ENCODE results near the gene SELE.
"Not testable (repeated sequence)": the region's sequence is repeated elsewhere in the genome, so short reads cannot be mapped to it uniquely, and the experiment has no call there.

SELE gene

GRCh38 chr1:169723763-169724162, 10.1 kb downstream of the SELE start:
- DNase-seq, result no peak

- DNase-seq, result no peak
These were observed 11.1 kb downstream of the SELE start for GRCh38 chr1:169722779-169723178.

- not testable (repeated sequence) for DNase-seq
These were observed 18.8 kb downstream of the SELE start for GRCh38 chr1:169715100-169715499.

DNA sequence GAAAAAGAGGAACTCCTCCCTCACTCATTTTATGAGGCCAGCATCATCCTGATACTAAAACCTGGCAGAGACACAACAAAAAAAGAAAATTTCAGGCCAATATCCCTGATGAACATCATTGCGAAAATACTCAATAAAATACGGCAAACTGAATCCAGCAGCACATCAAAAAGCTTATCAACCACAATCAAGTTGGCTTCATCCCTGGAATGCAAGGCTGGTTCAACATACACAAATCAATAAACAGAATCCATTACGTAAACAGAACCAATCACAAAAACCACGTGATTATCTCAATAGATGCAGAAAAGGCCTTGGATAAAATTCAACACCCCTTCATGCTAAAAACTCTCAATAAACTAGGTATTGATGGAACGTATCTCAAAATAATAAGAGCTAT, 20.8 kb downstream of the SELE start:
- not testable (repeated sequence) for DNase-seq

GRCh38 chr1:169712309-169712631, 21.6 kb downstream of the SELE start:
- no peak for DNase-seq

DNA sequence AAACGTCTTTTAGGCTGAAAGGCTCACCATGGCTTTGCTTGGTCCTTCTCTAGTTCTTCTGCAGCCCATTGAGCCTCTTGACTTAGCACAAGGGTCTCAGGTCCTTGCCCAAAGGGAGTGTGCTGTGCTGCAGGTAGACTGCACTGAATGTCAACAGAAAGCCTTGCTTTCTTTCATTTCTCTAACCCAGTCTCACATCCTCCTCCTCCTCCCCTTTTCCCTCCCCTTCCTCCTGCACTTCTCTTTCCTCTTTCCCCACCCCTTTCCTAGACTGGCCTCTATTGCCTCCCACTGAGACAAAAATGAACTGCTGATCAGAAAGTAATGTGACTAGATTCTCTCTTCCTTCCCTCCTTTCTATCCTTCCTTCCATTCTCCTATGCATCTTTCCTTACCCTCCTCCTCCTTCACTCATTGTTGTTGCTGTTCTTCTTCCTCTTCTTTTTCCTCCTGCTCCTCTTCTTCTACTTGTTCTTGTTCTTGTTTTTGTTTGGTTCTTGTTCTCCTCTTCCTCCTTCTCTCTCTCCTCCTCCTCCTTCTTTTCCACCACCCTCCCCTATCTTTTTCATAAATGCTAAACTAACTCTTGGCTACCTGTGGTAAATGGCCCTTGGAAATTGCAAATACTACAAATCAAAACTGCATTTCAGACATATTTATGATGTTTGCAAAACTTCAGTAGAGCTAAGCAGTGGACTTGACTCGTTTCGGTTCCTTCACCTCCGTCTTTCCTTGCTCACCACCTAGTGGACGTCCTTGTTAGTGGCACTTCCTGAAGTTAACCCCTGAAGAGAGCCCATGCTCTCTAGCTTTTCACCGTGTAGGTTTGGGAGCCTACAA, 22.2 kb downstream of the SELE start, which contains the start of gene SELL:
Gene SELL, minus strand, starts transcription at position 152 of the 840 bp plus-strand sequence. Its CDS starts 122 bp downstream, at position 30.
- peak; percentile 51 for DNase-seq

- DNase-seq, result no peak
These were observed 25.2 kb downstream of the SELE start for GRCh38 chr1:169708647-169709046.

- no peak for DNase-seq
These were observed 25.8 kb downstream of the SELE start for GRCh38 chr1:169707912-169708604.

DNA sequence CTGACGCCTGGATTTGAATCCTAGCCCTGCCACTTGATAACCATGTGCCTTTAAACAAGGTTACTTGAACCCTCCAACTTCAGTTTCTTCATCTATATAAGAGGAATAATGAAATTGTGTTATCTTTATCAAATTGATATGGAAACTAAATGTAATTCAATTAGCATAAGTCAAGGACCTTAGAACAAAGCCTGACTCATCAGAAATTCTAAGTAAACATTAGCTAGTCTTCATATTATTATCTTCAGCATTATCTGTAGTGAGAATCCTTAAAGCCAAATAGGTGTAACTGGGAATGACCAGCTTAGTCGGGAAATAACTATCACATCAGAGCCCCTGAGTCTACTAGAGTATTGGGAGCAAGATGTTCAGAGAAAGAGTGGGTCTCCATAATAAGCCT, 29.1 kb downstream of the SELE start:
- DNase-seq, result no peak

- DNase-seq, result no peak
These were observed 32.4 kb downstream of the SELE start for GRCh38 chr1:169701261-169702005.

- DNase-seq, result no peak
These were observed 34.2 kb downstream of the SELE start for GRCh38 chr1:169699707-169700106.

GRCh38 chr1:169698976-169699375, 34.9 kb downstream of the SELE start:
- DNase-seq, result no peak

- DNase-seq, result no peak
These were observed 36.1 kb downstream of the SELE start for GRCh38 chr1:169697755-169698154.

DNA sequence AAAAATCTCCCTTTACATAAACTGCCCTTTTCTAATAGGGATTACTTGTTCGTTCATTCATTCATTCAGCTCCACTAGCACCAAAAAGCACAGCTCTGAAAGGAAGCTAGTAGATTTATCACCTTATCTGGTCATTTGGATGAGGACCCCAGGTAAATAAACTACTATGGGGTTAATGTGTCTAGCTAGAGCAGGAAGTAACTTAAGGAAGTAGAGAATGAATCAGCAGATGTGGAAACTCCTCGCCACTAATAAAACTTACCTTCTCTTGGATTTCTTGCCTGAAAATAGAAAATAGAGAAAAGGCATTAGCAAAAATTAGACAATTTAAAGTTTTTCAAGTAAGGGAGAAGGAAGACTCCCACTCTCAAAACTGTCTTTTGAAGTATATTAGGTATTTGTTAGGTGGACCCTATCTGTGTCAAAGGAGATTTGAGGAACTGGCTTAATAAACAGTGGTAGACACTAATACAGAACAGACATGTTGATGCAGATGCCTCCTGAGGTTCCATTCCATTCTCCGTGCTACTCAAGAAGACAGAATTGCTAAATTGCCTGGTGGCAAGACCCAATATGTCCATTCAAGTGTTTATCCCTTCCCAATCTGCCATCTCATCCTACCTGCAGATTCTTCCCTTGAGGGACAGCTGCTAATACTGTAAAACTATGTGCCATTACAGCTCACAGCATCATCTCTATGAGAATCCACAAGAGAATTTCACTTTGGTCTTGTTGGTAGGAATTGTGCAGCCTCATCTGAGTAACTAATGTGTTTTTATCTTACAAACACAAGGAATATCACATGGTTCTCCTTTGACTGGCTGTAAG, 37.4 kb downstream of the SELE start:
- DNase-seq, result no peak

- DNase-seq, result no peak
These were observed 39.4 kb downstream of the SELE start for GRCh38 chr1:169694304-169695075.

- no peak for DNase-seq
These were observed 41.0 kb downstream of the SELE start for GRCh38 chr1:169692756-169693460.

DNA sequence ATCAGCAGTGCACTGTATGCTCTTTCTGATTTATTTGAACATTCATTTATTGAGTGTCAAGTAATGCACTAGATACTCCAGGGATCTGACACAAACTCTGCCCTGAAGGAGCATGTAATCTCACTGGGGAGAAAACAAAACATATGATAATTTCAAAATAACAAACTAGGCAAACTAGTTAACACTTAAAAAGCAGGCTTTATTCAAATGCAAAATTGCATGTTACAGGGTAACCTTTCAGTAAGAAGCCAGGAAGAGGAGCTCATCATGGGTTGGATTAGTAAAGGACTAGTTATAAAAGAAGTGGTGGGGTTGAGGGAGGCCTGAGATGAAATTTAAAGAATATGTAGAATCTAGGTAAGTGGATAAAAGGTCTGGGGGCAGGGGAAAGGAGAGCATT, 43.4 kb downstream of the SELE start:
- no peak for DNase-seq

DNA sequence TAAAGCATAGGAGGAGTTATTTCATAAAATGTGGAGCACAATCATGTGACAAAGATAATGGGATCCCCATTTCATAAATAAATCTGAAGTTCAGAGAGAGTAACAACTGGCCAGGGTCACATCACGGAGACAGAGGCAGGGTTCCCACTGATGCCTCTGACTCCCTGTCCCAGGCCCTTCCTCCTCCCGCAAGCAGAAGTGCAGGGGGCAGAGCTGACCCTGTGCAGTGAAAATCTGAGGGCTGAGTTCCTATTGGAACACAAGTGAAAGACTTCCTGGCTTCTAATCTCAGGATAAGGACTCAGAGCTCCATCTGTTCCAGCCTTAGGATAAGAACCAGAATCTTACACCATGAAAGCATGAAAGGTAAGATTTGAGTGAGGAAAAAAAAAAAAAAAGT, 44.5 kb downstream of the SELE start:
- no peak for DNase-seq

DNA sequence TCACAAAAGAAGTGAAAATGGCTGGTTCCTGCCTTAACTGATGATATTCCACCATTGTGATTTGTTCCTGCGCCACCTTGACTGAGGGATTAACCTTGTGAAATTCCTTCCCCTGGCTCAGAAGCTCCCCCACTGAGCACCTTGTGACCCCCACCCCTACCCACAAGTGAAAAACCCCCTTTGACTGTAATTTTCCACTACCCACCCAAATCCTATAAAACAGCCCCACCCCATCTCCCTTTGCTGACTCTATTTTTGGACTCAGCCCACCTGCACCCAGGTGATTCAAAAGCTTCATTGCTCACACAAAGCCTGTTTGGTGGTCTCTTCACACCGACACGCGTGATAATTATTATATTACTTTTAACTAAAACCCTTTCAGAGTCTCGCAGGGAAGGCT, 45.5 kb downstream of the SELE start:
- not testable (repeated sequence) for DNase-seq

DNA sequence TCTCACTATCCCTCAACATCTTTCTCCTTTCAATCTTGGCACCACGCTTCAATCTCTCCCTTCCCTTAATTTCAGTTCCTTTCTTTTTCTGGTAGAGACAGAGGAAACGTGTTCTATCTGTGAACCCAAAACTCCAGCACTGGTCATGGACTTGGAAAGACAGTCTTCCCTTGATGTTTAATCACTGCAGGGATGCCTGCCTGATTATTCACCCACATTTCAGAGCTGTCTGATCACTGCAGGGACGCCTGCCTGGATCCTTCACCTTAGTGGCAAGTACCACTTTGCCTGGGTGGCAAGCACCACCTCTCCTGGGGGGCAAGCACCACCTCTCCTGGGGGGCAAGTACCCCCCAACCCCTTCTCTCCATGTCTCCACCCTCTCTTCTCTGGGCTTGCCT, 50.2 kb downstream of the SELE start:
- DNase-seq, result no peak

DNA sequence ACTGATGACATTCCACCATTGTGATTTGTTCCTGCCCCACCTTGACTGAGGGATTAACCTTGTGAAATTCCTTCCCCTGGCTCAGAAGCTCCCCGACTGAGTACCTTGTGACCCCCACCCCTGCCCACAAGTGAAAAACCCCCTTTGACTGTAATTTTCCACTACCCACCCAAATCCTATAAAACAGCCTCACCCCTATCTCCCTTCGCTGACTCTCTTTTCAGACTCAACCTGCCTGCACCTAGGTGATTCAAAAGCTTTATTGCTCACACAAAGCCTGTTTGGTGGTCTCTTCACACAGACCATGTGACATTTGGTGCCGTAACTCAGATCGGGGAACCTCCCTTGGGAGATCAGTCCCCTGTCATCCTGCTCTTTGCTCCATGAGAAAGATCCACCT, 50.7 kb downstream of the SELE start:
- DNase-seq, result not testable (repeated sequence)
